Peyer's patch (tissue), 4 donors: ENCODE measurements around the gene GALNT2.

Source experiments
- POLR2A ChIP-seq, 2 donors: fragments of 450-650 bp; IDR thresholded peaks; one replicate each; pipeline ENCODE4 v1.5.1; 2017; ENCODE audit warnings: antibody characterized with exemption in 2 of 2, mild to moderate bottlenecking in 2 of 2, moderate library complexity in 2 of 2
- TF ChIP-seq, protein P1 (sequence below), 6 experiments: fragments of 450-650 bp in 4 of 6; fragments of 200-600 bp in 2 of 6; sonication (generic) in 1 of 6; IDR thresholded peaks; one replicate each; pipeline ENCODE4 v1.5.1; 2017 to 2019; ENCODE audit warnings: antibody characterized with exemption in 6 of 6, mild to moderate bottlenecking in 3 of 6, moderate library complexity in 1 of 6

DNA sequence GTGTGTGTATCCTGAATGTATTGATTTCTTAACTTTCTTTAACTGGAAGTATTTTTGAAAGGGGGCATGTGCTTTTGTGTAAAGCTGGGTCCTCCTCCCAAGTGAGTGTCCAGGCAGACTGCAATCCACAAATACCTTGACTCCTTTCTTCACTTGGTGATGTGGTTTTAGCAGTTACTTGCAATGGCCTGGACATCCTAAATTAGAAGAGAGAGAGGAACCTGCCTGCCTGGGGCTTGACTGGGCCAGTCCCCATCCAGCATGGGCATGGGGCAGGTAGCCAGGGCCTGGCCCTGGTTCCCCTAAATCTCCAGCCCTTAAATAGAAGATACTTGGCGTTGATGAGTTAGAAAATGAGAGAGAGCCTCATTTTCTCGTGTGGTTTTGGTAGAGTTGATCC lies 199.4 kb downstream of the GALNT2 start:
- TF ChIP-seq POLR2A (IDR thresholded peaks at IDR 0.05), result no peak
- TF ChIP-seq, protein P1, sequence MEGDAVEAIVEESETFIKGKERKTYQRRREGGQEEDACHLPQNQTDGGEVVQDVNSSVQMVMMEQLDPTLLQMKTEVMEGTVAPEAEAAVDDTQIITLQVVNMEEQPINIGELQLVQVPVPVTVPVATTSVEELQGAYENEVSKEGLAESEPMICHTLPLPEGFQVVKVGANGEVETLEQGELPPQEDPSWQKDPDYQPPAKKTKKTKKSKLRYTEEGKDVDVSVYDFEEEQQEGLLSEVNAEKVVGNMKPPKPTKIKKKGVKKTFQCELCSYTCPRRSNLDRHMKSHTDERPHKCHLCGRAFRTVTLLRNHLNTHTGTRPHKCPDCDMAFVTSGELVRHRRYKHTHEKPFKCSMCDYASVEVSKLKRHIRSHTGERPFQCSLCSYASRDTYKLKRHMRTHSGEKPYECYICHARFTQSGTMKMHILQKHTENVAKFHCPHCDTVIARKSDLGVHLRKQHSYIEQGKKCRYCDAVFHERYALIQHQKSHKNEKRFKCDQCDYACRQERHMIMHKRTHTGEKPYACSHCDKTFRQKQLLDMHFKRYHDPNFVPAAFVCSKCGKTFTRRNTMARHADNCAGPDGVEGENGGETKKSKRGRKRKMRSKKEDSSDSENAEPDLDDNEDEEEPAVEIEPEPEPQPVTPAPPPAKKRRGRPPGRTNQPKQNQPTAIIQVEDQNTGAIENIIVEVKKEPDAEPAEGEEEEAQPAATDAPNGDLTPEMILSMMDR (IDR thresholded peaks at IDR 0.05), result no peak
